Prostate gland (tissue), 2 donors: Measurements from ENCODE around the gene FAM111B.

ENCODE experiments used
- POLR2AphosphoS5 ChIP-seq: sonication (generic); formaldehyde crosslinking; IDR thresholded peaks from one replicate; pipeline ENCODE4 v1.6.1; 2017; ENCODE audit warnings: antibody characterized with exemption
- TF ChIP-seq, protein P1 (sequence below), 4 experiments: fragments of 200-600 bp in 2 of 4; fragments of 450-650 bp in 2 of 4; sonication (generic) in 2 of 4; IDR thresholded peaks; 1 replicate in 3 of 4; 2 replicates in 1 of 4; pipeline ENCODE4 v1.5.1; 2016 to 2019; ENCODE audit warnings: antibody characterized with exemption in 4 of 4, mild to moderate bottlenecking in 2 of 4, moderate library complexity in 2 of 4

GRCh38 chr11:59088162-59088561 lies 18.9 kb upstream of the FAM111B start:
- TF ChIP-seq, protein P1, sequence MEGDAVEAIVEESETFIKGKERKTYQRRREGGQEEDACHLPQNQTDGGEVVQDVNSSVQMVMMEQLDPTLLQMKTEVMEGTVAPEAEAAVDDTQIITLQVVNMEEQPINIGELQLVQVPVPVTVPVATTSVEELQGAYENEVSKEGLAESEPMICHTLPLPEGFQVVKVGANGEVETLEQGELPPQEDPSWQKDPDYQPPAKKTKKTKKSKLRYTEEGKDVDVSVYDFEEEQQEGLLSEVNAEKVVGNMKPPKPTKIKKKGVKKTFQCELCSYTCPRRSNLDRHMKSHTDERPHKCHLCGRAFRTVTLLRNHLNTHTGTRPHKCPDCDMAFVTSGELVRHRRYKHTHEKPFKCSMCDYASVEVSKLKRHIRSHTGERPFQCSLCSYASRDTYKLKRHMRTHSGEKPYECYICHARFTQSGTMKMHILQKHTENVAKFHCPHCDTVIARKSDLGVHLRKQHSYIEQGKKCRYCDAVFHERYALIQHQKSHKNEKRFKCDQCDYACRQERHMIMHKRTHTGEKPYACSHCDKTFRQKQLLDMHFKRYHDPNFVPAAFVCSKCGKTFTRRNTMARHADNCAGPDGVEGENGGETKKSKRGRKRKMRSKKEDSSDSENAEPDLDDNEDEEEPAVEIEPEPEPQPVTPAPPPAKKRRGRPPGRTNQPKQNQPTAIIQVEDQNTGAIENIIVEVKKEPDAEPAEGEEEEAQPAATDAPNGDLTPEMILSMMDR (IDR thresholded peaks at IDR 0.05), result no peak
- no peak for TF ChIP-seq POLR2AphosphoS5
